B cell (primary cell): ENCODE data around the gene MBP.

Source experiments
- CTCF ChIP-seq: fragments of 200-600 bp; IDR thresholded peaks from one replicate; pipeline ENCODE4 v1.8.0; 2022; ENCODE audit warnings: antibody characterized with exemption, mild to moderate bottlenecking
- EZH2 ChIP-seq: IDR thresholded peaks from 2 replicates; pipeline ENCODE4 v1.6.1; 2012; ENCODE audit warnings: borderline replicate concordance, low read depth, mild to moderate bottlenecking, moderate library complexity, low read length; ENCODE audit not compliant: insufficient read depth, poor library complexity, severe bottlenecking

DNA sequence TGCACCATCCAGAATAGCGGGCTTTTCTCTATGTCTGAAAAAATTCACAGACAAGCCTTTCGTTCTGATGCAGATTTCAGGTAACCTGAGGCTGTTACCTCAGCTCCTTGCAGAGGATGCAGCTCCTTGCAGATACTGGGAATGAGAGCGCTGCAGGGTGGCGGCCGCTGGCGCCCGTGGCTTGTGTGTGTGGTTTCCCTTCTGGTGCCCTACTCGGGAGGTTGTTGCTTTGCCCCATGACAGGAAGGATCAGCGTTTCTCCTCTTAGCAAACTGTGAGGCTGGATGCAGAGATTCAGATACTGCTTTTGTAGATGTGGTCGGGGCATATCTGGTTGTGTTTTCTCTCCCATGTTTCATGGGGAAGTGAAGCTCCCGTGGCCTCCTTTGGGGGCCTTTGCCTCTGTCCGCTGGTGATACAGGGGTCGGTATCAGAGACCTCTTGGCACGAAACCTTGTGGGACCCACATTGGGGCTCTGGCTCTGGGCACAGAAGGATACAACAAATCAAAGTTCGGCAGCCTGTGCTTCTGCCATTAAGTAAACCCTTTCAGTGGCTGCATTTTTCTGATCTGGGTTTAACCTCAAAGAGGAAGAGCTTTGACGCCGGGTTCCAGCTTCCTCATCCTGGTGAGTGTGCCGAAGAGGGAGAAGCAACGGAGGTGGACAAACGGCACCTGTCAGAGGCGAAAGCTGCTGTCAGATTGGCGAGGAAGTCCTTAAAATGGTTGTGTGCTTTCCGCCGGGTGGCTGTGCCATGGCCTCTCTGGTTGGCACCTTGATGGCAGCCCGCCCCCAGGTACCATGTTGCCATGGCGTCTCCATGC lies 127.8 kb downstream of the MBP start:
- no peak for TF ChIP-seq EZH2
- TF ChIP-seq CTCF = no peak
